GM21717 (cell line): ENCODE measurements around the gene FRYL.

ENCODE experiments used
- ATAC-seq: cut with Tn5 transposase; IDR thresholded peaks from one replicate; pipeline ENCODE4 v1.9.1; 2021; ENCODE audit warnings: mild to moderate bottlenecking, moderate library complexity; ENCODE audit not compliant: unreplicated experiment

FRYL gene

DNA sequence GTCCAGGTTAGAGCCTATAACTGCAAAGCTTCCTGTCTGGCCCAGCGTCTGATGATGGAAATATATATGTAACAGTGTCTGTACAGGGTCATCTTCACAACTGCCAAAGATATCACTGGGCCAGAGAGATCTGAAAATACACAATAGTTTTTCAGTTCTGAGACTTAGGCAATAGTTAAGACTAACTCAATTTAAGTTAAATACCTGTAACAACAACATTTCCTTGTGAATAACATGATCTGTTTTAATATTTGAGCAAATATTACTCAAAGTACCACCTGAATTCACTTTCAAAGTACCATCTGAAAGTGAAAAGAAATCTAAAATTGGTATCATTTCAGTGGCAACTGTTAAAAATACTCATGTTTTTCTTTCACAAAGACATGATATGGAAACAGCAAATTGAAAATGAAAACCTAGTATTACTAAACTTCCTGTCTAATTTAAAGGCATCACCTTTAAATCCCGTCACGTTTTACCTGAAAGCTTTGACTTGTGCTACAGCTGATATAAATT, 280.5 kb downstream of the FRYL start:
- peak; percentile 83 for ATAC-seq

- ATAC-seq = no peak
Observed at GRCh38 chr4:48498895-48499294, 281.2 kb downstream of the FRYL start.

DNA sequence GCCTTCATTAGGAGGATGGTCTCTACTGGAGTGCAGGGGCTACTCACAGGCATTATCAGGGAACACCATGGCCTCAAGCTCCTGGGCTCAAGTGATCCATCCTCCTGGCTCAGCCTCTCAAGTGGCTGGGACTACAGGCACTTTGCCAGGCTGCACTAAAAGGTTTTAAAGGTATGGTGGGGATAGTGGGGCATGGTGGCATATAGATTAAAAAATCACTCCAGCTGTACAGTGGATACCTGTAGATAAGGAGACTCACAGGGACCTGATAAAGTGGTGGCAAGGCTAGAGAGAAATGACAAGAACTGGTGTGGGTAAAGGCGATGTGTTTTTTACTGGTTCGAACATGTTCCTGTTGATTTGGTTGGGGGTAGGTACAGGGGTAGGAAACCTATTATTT, 284.1 kb downstream of the FRYL start:
- no peak for ATAC-seq

DNA sequence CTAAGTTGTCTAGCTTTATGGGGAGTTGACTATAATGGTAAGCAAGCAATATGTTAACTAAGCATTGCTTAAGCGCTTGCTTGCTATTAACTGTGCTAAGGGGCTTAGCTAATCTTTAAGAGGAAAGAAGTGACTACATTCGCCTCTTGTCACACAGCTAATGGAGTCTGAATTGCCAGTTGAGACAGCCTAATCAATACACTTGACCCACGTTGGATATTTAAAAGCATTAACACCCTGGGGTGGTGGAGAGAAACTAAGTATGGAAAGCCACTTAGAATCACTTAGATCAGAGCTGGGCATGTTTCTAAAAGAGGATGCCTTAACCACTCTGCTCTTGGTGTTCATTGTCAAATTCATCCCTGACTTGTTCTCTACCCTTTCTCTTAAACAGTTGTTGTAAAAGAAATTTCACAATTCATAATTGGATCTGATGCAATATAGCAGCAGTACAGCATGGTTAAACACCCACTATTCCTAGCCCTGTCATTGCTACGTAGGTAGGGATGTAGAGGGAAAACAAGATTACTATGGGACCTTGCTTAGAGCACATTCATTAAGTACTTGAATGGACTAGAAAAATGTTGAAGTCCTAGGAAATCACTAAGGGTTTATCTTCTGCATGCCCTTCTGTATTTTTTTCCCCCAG, 286.5 kb downstream of the FRYL start:
- ATAC-seq = no peak

DNA sequence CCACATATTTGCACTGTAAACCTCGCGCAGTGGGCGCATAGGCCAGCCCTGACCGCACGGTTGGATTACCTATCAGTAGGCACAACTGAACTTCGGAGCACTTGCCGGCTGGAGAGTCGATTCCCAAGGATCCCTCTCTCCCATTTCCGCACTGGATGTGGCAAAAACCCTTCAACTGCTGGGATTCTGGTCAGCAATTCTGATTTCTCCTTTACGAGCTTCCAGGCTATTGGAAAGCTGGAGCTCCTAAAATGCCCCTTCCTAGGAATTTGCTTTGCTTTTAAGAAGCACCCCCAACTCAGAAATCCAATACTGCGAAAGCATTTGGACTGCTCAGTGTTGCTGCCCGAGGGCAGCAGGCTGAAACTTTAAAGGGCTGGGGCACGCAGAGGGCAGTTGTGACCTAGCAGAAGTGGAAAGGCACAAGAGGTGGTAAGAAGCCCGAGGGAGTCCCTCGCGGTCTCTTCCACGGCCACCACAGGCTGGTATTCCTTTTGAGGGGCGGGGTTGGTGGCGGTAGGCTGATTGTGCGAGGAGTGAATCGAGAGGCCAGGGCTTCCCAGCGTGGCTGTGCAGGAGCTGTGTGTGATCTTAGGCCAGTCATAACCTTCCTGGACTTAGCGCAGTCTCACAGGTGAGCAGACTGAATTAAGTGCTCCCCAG, 288.4 kb downstream of the FRYL start:
- no peak for ATAC-seq

- no peak for ATAC-seq
Observed at GRCh38 chr4:48490680-48491513, 289.2 kb downstream of the FRYL start.

DNA sequence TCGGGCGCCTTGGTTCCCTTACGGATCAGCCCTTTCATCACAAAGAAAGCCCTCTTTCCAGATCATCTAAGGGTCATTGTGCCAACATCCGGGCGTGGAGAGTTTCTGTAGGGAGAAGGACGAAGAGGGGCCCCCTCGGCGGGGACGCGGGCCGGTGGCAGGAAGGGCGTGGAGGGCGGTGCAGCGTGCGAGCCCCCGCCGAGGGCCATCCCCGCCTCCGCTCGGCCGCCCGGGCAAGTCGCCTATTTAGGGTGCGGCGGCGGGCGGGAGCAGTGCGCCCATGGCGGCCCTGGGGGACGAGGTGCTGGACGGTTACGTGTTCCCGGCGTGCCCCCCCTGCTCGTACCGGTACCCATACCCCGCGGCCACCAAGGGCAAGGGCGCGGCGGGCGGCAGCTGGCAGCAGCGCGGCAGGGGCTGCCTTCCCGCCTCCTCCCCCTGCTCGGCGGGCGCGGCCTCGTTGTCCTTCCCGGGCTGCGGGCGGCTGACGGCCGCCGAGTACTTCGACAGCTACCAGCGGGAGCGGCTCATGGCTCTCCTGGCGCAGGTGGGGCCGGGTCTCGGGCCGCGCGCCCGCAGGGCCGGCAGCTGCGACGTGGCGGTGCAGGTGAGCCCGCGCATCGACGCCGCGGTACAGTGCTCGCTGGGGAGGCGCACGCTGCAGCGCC, 289.9 kb downstream of the FRYL start, which contains the start of gene ZAR1:
Gene ZAR1, plus strand, starts transcription at position 241 of the 668 bp plus-strand sequence. Its CDS starts 40 bp downstream, at position 281.
- no peak for ATAC-seq

- ATAC-seq = no peak
Observed at GRCh38 chr4:48489683-48490011, 290.4 kb downstream of the FRYL start.

GRCh38 chr4:48484494-48485168, 295.4 kb downstream of the FRYL start:
- ATAC-seq = no peak

- ATAC-seq = no peak
Observed at GRCh38 chr4:48483777-48484493, 296.1 kb downstream of the FRYL start.

- ATAC-seq = no peak
Observed at GRCh38 chr4:48483006-48483776, 296.9 kb downstream of the FRYL start, which contains the start of gene SLC10A4. Gene SLC10A4 (plus strand): TSS chr4:48483343. CDS start chr4:48483562, 219 bp downstream.

GRCh38 chr4:48481581-48481980, 298.5 kb downstream of the FRYL start:
- ATAC-seq = no peak

- no peak for ATAC-seq
Observed at GRCh38 chr4:48478273-48478672, 301.8 kb downstream of the FRYL start.

GRCh38 chr4:48475770-48476169, 304.3 kb downstream of the FRYL start:
- no peak for ATAC-seq

DNA sequence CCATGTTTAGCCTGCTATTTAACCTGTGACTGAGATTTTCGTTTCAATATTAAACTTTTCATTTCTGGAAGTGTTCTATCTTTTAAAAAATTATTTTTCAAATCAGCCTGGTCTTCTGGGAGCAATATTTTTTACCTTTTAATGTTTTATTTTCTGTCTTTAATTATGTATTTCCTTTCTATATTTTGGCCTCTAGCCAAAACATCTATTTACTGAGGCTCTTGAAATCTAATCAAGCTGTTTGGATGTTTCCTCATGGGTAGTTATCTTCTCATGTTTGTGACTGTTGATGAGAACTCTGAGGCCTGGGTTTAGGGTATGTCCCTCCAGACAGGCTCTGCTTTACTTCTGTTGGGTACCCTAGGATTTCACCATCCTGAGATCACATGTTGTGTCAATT, 307.3 kb downstream of the FRYL start:
- ATAC-seq = no peak

- ATAC-seq = no peak
Observed at GRCh38 chr4:48470570-48470969, 309.5 kb downstream of the FRYL start.

DNA sequence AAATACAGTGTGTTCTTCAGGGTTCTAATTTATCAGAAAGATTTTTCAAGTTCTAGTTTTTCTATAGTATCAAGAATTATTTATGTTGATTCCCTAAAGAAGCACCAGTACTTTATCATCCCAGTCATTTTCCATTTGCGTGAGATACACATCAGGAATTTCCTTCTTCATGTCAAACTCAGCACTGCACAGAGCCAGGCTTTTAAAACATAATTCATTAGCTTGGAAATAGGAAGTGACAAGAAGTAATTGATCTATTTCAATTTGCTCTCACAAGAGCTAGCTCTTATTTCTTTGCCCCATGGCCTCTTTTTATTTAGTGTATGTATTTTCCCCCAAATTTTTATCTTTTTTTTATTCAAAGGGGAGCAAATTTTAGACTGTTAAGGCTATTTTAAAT, 309.9 kb downstream of the FRYL start:
- no peak for ATAC-seq

DNA sequence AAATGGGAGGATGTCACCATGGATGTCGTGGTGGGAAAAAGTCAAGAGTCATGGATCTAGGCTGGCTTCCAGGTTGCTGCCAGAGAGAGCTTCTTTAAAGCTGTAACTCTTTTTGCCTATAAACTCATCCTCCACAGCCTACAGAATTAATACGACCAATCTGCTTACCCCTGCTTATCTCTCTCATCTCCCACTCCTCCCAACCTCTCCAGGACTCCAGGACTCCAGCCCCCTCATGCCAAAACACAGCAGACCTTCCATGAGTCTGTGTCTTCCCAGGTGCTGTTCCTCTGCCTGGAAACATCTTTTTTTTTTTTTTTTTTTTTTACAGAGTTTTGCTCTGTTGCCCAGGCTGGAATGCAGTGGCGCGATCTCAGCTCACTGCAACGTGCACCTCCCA, 312.2 kb downstream of the FRYL start:
- ATAC-seq = no peak

GRCh38 chr4:48467442-48467841, 312.6 kb downstream of the FRYL start:
- ATAC-seq = no peak
